ENCODE data around the gene AGFG2. TPM values are rescaled to one million over a fixed set of nuclear protein-coding genes. Genes with fewer than 3 reads are reported as not detected.
"Not testable (repeated sequence)": the region's sequence is repeated elsewhere in the genome, so short reads cannot be mapped to it uniquely, and the experiment has no call there.

Gene AGFG2
- total RNA-seq, 1 experiment from 2014 or later: 30.4 TPM

DNA sequence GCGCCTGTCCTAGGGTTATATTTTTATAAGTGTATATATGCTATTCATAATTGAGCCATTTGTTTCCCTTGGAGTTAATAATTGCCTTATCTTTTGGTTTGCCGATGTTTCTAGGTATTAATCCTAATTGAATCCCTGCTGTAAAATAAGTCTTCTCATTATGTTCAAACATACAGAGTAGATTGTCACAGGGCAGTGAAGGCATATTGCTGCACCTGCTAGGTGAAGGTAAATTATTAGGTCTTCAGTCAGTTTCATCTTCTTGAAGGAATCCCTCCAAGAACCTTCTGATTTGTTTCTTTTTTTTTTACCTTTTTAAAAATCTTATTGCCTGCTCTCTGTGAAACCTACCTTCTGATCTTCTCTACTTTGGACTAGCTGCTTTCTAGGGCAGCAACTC, 17.9 kb upstream of the AGFG2 start:
- Histone ChIP-seq H4K20me1 (ENCODE audit: insufficient read depth) (no peaks in the 10 kb centered on the region), H3K36me3 (ENCODE audit: low read depth) (no peaks in the 10 kb centered on the region), H3K27ac (no peak overlapping the region), H3K27me3 (ENCODE audit: insufficient read depth, low read depth) (no peaks in the 10 kb centered on the region), H3K4me2 (no peak overlapping the region), H3K4me1 (replicated peaks; ENCODE audit: insufficient read depth) (peaks cover 8% of the 10 kb centered on the region), H2AFZ (no peak overlapping the region), H3K9me3 (ENCODE audit: insufficient read depth, low read depth) (no peaks in the 10 kb centered on the region), H3K9me2 (ENCODE audit: insufficient read depth) (no peaks in the 10 kb centered on the region), H3K79me2 (ENCODE audit: low read depth) (no peaks in the 10 kb centered on the region), H3K4me3 (no peak overlapping the region), H3F3A (ENCODE audit: insufficient read depth, low read depth) (peaks cover 10% of the 10 kb centered on the region; the same call in 1 of the 2 replicates)
- intact Hi-C loops (cut with micrococcal nuclease; ENCODE audit: unreplicated experiment): no loop called here
- no peak for DNase-seq
- no TSS peak for BruUV-seq (replicated peaks)
- CTCF ChIA-PET: interaction anchor here (0.5 to 0.6 kb wide), 2 partner anchors 15 to 152 kb away, joined by 3 to 4 read pairs; no protein-coding TSS in a partner anchor
- TF ChIP-seq, protein P1, sequence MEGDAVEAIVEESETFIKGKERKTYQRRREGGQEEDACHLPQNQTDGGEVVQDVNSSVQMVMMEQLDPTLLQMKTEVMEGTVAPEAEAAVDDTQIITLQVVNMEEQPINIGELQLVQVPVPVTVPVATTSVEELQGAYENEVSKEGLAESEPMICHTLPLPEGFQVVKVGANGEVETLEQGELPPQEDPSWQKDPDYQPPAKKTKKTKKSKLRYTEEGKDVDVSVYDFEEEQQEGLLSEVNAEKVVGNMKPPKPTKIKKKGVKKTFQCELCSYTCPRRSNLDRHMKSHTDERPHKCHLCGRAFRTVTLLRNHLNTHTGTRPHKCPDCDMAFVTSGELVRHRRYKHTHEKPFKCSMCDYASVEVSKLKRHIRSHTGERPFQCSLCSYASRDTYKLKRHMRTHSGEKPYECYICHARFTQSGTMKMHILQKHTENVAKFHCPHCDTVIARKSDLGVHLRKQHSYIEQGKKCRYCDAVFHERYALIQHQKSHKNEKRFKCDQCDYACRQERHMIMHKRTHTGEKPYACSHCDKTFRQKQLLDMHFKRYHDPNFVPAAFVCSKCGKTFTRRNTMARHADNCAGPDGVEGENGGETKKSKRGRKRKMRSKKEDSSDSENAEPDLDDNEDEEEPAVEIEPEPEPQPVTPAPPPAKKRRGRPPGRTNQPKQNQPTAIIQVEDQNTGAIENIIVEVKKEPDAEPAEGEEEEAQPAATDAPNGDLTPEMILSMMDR (conservative IDR thresholded peaks at IDR 0.05): no peak
- no peak for TF ChIP-seq EZH2 (IDR thresholded peaks at IDR 0.05; ENCODE audit: low read depth)
- POLR2A ChIA-PET (ENCODE audit: unreplicated experiment): no interaction called here

DNA sequence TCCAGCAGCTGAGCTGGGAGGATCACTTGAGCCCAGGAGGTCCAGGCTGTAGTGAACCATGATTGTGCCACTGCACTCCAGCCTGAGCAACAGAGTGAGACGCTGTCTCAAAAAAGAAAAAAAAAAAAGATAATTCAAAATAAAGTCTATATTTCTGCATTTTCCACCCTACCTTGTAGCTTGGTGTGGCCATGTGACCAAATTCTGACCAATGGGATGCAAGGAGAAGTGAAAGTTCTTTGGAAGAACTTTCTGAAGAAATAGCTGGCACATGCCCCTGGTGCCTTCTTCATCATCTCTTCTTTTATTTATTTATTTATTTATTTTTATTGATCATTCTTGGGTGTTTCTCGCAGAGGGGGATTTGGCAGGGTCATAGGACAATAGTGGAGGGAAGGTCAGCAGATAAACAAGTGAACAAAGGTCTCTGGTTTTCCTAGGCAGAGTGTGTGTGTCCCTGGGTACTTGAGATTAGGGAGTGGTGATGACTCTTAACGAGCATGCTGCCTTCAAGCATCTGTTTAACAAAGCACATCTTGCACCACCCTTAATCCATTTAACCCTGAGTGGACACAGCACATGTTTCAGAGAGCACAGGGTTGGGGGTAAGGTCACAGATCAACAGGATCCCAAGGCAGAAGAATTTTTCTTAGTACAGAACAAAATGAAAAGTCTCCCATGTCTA, 17.0 kb upstream of the AGFG2 start:
- intact Hi-C loops (cut with micrococcal nuclease; ENCODE audit: unreplicated experiment); H3K27me3 ChIP-seq (ENCODE audit: insufficient read depth, low read depth); H3K9me2 ChIP-seq (ENCODE audit: insufficient read depth); H2AFZ ChIP-seq; H3K9me3 ChIP-seq (ENCODE audit: insufficient read depth, low read depth); H3K27ac ChIP-seq; H3K79me2 ChIP-seq (ENCODE audit: low read depth); H3F3A ChIP-seq (ENCODE audit: insufficient read depth, low read depth); H3K36me3 ChIP-seq (ENCODE audit: low read depth); H4K20me1 ChIP-seq (ENCODE audit: insufficient read depth); DNase-seq; H3K4me2 ChIP-seq; H3K4me3 ChIP-seq; H3K4me1 ChIP-seq (replicated peaks; ENCODE audit: insufficient read depth); BruUV-seq (replicated peaks): not testable (repeated sequence)
- CTCF ChIA-PET: interaction anchor here (0.5 kb wide), 1 partner anchor 16 kb away, joined by 3 read pairs; no protein-coding TSS in a partner anchor
- POLR2A ChIA-PET (ENCODE audit: unreplicated experiment): interaction anchor here (0.7 kb wide), 2 partner anchors 17 to 82 kb away, joined by 3 to 6 read pairs; no protein-coding TSS in a partner anchor

DNA sequence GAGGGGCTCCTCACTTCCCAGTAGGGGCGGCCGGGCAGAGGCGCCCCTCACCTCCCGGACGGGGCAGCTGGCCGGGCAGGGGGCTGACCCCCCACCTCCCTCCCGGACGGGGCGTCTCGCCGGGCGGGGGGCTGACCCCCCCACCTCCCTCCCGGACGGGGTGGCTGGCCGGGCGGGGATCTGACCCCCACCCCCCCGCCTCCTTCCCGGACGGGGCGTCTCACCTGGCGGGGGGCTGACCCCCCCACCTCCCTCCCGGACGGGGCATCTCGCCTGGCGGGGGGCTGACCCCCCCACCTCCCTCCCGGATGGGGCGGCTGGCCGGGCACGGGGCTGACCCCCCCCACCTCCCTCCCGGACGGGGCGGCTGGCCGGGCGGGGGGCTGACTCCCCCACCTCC, 15.8 kb upstream of the AGFG2 start:
- BruUV-seq (replicated peaks); H3K27ac ChIP-seq; H2AFZ ChIP-seq; POLR2A ChIA-PET (ENCODE audit: unreplicated experiment); H3K4me1 ChIP-seq (replicated peaks; ENCODE audit: insufficient read depth); H3K4me2 ChIP-seq; H3K27me3 ChIP-seq (ENCODE audit: insufficient read depth, low read depth); H3K9me2 ChIP-seq (ENCODE audit: insufficient read depth); H3K4me3 ChIP-seq; H3K79me2 ChIP-seq (ENCODE audit: low read depth); CTCF ChIA-PET; intact Hi-C loops (cut with micrococcal nuclease; ENCODE audit: unreplicated experiment); H4K20me1 ChIP-seq (ENCODE audit: insufficient read depth); H3K9me3 ChIP-seq (ENCODE audit: insufficient read depth, low read depth); DNase-seq; H3K36me3 ChIP-seq (ENCODE audit: low read depth): not testable (repeated sequence)
- peaks cover 13% of the 10 kb centered on the region; the same call in 1 of the 2 replicates for H3F3A ChIP-seq (ENCODE audit: insufficient read depth, low read depth)

DNA sequence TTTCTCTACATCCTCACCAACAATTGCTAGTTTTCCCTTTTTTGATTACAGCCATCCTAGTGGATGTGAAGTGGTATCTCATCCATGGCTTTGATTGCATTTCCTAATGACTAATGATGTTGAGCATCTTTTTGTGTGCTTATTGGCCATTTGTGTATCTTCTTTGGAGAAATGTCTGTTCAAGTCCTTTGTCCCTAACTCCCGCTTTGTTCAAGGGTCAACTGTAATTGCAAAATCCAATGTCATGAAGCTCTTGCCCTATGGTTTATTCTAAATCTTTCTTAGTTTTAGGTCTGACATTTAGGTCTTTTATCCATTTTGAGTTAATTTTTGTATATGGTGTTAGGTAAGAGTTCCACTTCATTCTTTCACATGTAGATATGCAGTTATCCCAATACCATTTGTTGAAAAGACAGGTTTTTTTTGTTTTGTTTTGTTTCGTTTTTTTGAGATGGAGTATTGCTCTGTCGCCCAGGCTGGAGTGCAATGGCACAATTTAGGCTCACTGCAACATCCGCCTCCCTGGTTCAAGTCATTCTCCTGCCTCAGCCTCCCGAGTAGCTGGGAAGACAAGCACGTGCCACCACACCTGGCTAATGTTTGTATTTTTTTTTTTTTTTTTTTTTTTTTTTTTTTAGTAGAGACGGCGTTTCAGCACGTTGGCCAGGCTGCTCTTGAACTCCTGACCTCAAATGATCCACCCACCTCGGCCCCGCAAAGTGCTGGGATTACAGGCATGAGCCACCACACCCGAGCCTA, 10.7 kb upstream of the AGFG2 start:
- POLR2A ChIA-PET (ENCODE audit: unreplicated experiment): interaction anchor here (1.0 kb wide), 1 partner anchor 39 kb away, joined by 6 read pairs; no protein-coding TSS in a partner anchor
- H3K9me3 ChIP-seq (ENCODE audit: insufficient read depth, low read depth); H2AFZ ChIP-seq; H3K79me2 ChIP-seq (ENCODE audit: low read depth); H4K20me1 ChIP-seq (ENCODE audit: insufficient read depth); H3K36me3 ChIP-seq (ENCODE audit: low read depth); H3K9me2 ChIP-seq (ENCODE audit: insufficient read depth); H3K27ac ChIP-seq; H3K4me3 ChIP-seq; H3K27me3 ChIP-seq (ENCODE audit: insufficient read depth, low read depth); H3K4me1 ChIP-seq (replicated peaks; ENCODE audit: insufficient read depth); BruUV-seq (replicated peaks); intact Hi-C loops (cut with micrococcal nuclease; ENCODE audit: unreplicated experiment); DNase-seq; H3K4me2 ChIP-seq: not testable (repeated sequence)
- CTCF ChIA-PET: interaction anchor here (0.6 kb wide), 1 partner anchor 40 kb away, joined by 3 read pairs; no protein-coding TSS in a partner anchor
- H3F3A ChIP-seq (ENCODE audit: insufficient read depth, low read depth): peaks cover 11% of the 10 kb centered on the region; the same call in 1 of the 2 replicates
